ENCODE results near the gene DNAJB4. TPM values are rescaled to one million over a fixed set of nuclear protein-coding genes. Genes with fewer than 3 reads are reported as not detected.
"Not testable (repeated sequence)": the region's sequence is repeated elsewhere in the genome, so short reads cannot be mapped to it uniquely, and the experiment has no call there.

Gene DNAJB4
- total and polyA plus RNA-seq, 3 donors from 2014 or later = 21.1 to 33.4 (median 24.7) TPM

DNA sequence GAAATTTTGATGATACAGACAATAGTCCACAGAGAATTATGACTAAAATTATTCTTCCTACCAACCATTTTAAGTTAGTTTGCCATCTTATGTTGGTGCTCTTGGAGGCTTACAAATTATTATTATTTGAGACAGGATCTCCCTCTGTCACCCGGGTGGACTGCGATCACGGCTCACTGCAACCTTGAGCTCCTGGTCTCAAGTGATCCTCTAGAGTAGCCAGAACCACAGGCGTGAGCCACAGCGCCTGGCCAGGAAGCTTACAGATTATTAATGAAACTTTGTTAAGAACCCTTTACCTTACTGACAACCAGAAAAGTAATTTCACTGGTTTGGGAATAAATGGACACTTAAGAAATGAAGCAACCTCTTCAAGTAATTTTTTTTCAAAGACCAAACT lies 8.0 kb upstream of the DNAJB4 start:
- Histone ChIP-seq H3K9me3 (no peaks in the 10 kb centered on the region), H3K27ac (no peak overlapping the region), H3K4me1 (no peaks in the 10 kb centered on the region), H3K27me3 (no peaks in the 10 kb centered on the region), H3K36me3 (ENCODE audit: low read depth, missing control alignments) (no peaks in the 10 kb centered on the region), H3K4me3 (no peak overlapping the region)
- no peak for DNase-seq
- TF ChIP-seq CTCF (IDR thresholded peaks at IDR 0.05) (no peak), POLR2A (IDR thresholded peaks at IDR 0.05) (no peak)
- WGBS, 2 donors = 80 to 81% methylated on average over 5 of the region's 5 CpGs
- intact Hi-C loops (cut with DNase I; ENCODE audit: low total_unique reads) = no loop called here

DNA sequence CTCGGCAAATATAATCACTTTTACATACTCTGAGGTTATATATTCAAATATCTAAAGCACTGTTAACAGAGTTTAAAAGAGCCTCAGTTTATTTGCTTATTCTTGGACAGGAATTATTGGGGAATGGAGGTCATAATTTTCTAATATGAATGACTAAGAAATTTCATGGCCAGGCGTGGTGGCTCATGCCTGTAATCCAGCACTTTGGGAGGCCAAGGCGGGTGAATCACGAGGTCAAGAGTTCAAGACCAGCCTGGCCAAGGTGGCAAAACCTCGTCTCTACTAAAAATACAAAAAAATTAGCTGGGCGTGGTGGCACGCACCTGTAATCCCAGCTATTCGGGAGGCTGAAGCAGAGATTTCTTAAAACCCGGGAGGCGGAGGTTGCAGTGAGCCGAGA lies 4.2 kb upstream of the DNAJB4 start:
- H3K27ac ChIP-seq; intact Hi-C loops (cut with DNase I; ENCODE audit: low total_unique reads); H3K27me3 ChIP-seq; DNase-seq; H3K36me3 ChIP-seq (ENCODE audit: low read depth, missing control alignments); H3K4me3 ChIP-seq; H3K4me1 ChIP-seq; H3K9me3 ChIP-seq: not testable (repeated sequence)
- 93% methylated on average over 11 of the region's 11 CpGs for WGBS, 2 donors

GRCh38 chr1:78003070-78003746 lies 1.5 kb upstream of the DNAJB4 start:
- TF ChIP-seq CTCF (IDR thresholded peaks at IDR 0.05) = no peak
- TF ChIP-seq POLR2A (IDR thresholded peaks at IDR 0.05) = no peak
- peaks cover 8% of the 10 kb centered on the region for H3K4me1 ChIP-seq
- intact Hi-C loops (cut with DNase I; ENCODE audit: low total_unique reads) = no loop called here
- no peaks in the 10 kb centered on the region for H3K36me3 ChIP-seq (ENCODE audit: low read depth, missing control alignments)
- H3K4me3 ChIP-seq = no peak overlapping the region
- H3K27me3 ChIP-seq = no peaks in the 10 kb centered on the region
- H3K27ac ChIP-seq = peak overlapping the region; percentile 96
- DNase-seq = no peak
- 62% methylated on average over 3 of the region's 3 CpGs for WGBS, 2 donors
- H3K9me3 ChIP-seq = no peaks in the 10 kb centered on the region

- Histone ChIP-seq H3K27me3 (no peaks in the 10 kb centered on the region), H3K4me3 (peak overlapping the region; percentile 47 to 72), H3K27ac (peak overlapping the region; percentile 96), H3K4me1 (peaks cover 8% of the 10 kb centered on the region), H3K9me3 (no peaks in the 10 kb centered on the region), H3K36me3 (ENCODE audit: low read depth, missing control alignments) (no peaks in the 10 kb centered on the region)
- intact Hi-C loops (cut with DNase I; ENCODE audit: low total_unique reads) = no loop called here
- TF ChIP-seq POLR2A (IDR thresholded peaks at IDR 0.05) = no peak
- TF ChIP-seq CTCF (IDR thresholded peaks at IDR 0.05) = no peak
- DNase-seq = peak; percentile 60
- WGBS, 2 donors = 19 to 21% methylated on average over 8 of the region's 8 CpGs
Measured at GRCh38 chr1:78003882-78004718, 639 bp upstream of the DNAJB4 start.

- H3K27me3 ChIP-seq = no peaks in the 10 kb centered on the region
- H3K4me1 ChIP-seq = peaks cover 8% of the 10 kb centered on the region
- peak overlapping the region; percentile 96 for H3K27ac ChIP-seq
- H3K9me3 ChIP-seq = no peaks in the 10 kb centered on the region
- no peaks in the 10 kb centered on the region for H3K36me3 ChIP-seq (ENCODE audit: low read depth, missing control alignments)
- peak overlapping the region; percentile 47 to 72 for H3K4me3 ChIP-seq
- intact Hi-C loops (cut with DNase I; ENCODE audit: low total_unique reads) = no loop called here
- 18 to 22% methylated on average over 1 of the region's 1 CpG for WGBS, 2 donors
- TF ChIP-seq POLR2A (IDR thresholded peaks at IDR 0.05) = no peak
- no peak for TF ChIP-seq CTCF (IDR thresholded peaks at IDR 0.05)
- DNase-seq = no peak
Measured at GRCh38 chr1:78005448-78005722, 646 bp downstream of the DNAJB4 start.

All from testis (tissue), 3 donors.